Esophagus mucosa (tissue), 1 donor: ENCODE results near the gene D2HGDH. TPM values are rescaled to one million over a fixed set of nuclear protein-coding genes. Genes with fewer than 3 reads are reported as not detected.
"Not testable (repeated sequence)": the region's sequence is repeated elsewhere in the genome, so short reads cannot be mapped to it uniquely, and the experiment has no call there.

Experiments used
- ATAC-seq: fragments of 200-7000 bp; cut with Tn5 transposase; one replicate; pipeline ENCODE4 v1.9.1; 2020
- total RNA-seq: library from RNA; stranded (reverse); gene quantifications from one replicate; pipeline ENCODE4 v1.2.4, GENCODE V29; 2023
- donor health status: DM: yes; HTN: yes; CAD: no.

The D2HGDH gene
- total RNA-seq, 1 donor from 2014 or later = 20.1 TPM

DNA sequence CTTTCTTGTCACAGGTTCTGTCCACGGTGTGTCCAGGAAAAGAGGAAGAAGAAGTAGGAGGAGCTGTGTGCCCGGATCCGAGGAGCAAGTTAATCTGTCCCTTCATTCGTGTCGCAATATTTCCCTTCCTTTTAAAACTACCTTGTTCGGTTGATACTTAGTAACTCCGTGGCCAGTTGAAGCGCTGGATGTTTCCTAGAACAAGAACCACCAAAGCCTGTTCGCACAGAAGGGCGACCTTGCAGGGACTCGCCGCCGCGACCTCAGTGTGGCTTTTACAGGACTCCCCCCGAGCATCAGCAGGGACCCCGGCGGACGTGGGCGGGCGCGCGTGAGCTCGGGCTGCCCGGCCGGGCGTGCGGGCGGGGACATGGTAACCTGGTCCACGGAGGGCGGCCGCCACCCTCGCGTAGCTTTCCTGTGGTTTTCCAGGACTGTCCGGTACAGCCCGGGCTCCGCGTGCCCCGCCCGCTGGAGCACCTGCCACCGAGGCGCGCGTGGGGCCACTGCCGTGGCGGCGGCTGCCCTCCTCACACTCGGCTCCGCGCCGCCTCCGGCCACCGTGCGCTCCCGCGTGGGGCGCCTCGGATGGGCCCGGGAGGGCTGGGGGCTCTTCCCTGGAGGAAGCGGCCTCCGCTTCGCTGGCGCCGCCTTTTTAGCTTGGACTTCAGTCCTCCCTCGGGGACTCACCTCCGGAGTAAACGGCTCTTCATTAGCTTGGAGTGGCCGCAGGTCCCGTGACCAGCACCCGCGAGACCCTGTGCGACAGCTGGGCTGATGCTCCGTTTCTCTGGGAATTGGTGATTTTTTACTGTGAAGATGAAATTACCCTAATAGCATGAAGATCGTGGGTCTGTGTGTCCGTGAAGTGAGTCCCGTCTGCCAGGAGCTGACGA lies 9.2 kb upstream of the D2HGDH start:
- peak; percentile 4 for ATAC-seq

DNA sequence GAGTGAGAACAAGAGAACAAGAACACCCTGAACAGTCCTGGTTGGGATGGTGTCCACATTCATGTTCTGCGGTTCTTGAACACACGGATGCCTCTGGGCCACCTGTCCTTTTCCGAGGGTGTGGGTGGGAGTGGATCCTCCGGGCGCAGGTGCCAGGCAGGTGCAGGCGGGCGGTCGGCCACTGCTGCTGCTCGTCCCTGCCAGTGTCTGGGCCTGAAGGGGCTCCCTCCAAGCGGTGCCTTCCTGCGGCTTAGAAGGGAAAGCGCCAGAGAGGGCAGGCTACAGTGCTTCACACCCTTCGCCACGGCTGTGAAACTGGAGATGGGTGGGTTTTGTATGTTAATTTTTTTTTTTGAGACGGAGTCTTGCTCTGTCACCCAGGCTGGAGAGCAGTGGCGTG lies 8.0 kb upstream of the D2HGDH start:
- ATAC-seq = no peak

GRCh38 chr2:241728000-241728399 lies 6.4 kb upstream of the D2HGDH start:
- no peak for ATAC-seq

- peak; percentile 4 for ATAC-seq
Observed at GRCh38 chr2:241728627-241729026, 5.8 kb upstream of the D2HGDH start.

DNA sequence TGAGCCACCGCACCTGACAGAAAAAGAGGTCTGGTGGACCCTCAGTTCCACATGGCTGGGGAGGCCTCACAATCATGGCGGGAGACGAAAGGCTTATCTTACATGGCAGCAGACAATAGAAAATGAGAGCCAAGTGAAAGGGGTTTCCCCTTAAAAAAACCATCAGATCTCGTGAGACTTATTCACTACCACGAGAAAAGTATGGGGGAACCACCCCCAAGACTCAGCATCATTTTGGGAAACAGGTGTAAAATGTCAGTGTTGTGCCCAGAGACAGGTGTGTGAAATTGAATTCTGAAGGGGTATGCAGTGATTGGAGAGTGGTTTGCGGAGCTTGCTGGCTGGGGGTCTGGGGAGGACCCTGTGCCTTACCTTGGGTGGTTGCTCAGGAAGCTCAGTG lies 4.6 kb upstream of the D2HGDH start:
- ATAC-seq = no peak

DNA sequence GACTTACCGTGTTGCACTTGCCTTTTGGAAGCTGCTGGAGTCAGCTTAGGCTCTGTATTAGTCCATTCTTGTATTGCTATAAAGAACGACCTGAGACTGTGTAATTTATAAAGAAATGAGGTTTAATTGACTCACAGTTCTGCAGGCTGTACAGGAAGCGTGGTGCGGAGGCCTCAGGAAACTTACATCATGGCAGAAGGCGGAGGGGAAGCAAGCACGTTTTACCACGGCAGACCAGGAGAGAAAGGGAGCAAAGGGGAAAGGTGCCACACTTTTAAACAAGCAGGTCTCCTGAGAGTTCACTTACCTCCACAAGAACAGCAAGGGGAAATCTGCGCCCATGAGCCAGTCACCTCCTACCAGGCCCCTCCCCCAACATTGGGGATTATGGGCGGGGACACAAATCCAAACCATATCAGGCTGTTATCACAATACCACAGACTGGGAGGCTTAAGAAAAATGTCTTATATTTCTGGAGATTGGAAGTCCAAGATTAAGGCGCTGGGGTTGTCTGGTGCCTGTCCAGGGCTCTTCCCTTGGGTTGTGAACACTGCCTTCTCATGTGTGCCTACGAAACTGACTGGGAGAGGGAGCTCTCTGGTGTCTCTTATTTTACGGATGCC lies 3.6 kb upstream of the D2HGDH start:
- ATAC-seq = no peak

GRCh38 chr2:241732513-241733186 lies 1.8 kb upstream of the D2HGDH start:
- ATAC-seq = not testable (repeated sequence)

DNA sequence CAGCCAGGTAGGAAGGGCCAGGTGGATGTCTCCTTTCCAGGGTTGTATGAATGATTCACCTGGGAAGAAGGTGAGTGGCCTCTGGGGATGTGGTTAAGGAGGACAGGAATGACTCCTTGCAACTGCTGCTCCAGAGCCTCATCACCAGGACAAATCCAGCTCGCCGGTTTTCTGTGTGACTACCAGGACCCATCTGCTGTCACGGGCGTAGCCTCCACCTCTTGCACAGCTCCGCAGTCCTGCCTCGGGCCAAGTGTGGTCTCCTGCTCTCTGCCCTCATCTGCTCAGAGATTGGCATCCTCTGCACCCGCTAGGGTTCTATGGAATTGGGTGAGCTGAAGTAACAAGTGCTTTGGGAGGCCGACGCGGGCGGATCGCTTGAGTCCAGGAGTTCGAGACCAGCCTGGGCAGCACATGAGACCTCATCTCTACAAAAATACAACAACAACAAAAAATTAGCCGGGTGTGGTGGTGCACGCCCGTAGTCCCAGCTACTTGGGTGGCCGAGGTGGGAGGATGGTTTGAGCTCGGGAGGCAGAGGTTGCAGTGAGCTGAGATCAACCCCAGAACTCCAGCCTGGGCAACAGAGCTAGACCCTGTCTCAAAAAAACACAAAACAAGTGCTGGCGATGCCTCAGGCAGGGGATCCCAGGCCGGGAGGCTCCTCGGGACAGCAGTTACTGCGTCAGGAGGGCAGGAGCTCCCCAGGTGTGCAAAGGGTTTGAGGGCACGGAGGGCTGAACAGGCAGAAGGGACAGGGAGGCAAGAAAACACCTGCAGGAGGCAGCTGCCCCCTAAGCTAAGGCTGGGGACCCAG lies 831 bp upstream of the D2HGDH start:
- no peak for ATAC-seq

DNA sequence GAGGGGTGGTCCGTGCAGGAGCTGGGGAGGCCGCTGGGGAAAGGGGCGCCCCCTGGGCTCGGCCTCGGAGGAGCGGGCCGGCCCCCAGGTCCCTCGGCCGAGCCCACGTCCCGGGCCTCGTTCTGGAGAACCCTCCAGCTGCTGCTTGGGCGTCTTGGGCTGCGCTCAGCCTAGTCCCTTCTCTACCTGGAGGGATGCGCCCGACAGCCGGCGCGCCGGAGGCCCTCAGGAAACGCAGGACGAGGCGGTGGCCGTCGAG lies 293 bp upstream of the D2HGDH start:
- ATAC-seq = no peak

DNA sequence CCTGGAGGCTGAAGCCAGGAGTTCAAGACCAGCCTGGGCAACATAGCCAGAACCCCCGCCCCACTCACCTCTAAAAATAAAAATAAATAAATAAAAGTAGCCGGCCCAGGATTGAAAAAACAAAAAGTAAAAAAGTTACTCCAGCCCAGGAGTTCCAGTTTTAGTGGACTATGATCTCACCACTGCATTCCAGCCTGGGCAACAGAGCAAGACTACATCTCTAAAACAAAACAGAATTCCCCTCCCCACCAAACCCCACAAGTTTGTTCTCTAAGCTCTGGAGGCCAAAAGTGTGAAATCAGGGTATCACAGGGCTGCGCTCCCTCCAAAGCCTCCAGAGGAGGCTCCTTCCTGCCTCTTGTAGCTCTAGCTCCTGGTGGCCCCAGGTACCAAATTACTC lies 1.7 kb downstream of the D2HGDH start:
- no peak for ATAC-seq

- no peak for ATAC-seq
Observed at GRCh38 chr2:241738040-241738686, 3.7 kb downstream of the D2HGDH start.

GRCh38 chr2:241739177-241739576 lies 4.7 kb downstream of the D2HGDH start:
- no peak for ATAC-seq

GRCh38 chr2:241739651-241740050 lies 5.2 kb downstream of the D2HGDH start:
- no peak for ATAC-seq

- no peak for ATAC-seq
Observed at GRCh38 chr2:241741016-241741415, 6.6 kb downstream of the D2HGDH start.

DNA sequence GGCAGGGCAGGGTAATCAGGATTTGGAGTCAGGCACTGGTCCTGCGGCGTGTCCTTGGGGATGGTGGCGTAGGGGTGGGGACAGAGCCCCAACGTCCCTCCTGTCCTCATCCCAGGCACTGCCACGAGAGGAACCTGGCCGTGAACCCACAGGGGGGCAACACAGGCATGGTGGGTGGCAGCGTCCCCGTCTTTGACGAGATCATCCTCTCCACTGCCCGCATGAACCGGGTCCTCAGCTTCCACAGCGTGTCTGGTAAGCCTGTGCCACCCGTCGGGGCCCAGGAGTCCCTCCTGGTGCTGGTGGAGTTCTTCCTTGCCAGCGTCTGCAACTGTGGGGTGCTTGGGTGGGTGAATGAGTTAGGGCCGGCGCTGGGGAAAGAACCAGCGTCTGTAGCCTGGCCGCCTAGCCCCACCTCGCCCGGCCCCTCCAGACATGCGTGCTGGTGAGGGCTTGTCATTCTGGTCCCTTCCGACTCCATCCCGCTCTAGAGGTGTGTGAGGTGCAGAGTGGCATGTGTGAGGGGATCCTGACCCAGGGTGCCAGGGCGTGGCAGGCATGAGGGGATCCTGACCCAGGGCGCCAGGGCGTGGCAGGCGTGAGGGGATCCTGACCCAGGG lies 8.0 kb downstream of the D2HGDH start:
- ATAC-seq = no peak

- ATAC-seq = not testable (repeated sequence)
Observed at GRCh38 chr2:241743008-241743407, 8.6 kb downstream of the D2HGDH start.

DNA sequence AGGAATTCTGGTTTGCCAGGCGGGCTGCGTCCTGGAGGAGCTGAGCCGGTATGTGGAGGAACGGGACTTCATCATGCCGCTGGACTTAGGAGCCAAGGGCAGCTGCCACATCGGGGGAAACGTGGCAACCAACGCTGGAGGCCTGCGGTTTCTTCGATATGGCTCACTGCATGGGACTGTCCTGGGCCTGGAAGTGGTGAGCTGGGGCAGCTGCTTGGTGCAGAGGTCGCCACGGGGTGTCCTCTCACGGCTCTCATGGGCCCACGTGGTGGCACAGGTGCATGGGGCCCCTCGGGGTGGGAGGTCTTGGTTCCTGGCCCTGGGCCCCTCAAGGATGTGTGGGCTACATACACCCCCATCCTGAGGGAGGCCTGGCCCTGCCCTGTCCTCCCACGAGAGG lies 9.2 kb downstream of the D2HGDH start:
- ATAC-seq = no peak

GRCh38 chr2:241744028-241744754 lies 9.8 kb downstream of the D2HGDH start:
- peak; percentile 4 for ATAC-seq

DNA sequence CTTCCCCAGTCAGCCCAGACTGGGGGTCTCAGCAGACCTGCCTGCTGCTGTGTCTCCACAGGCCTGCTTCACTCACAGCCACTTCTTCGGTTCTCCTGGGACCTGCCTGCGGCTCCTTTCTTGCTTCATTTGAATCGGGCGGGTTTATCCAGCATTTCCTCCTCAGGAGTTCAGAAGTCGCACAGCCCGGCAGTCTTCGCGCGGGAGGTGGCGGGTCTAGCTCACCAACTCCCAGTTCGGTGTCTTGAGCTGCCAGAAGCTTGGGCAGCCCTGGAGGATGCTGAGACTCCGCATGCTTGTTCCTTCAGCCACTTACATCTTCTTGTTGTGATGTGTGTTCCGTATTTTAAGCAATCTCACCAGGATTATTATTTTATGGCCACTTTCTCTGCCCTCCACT lies 10.8 kb downstream of the D2HGDH start:
- no peak for ATAC-seq

DNA sequence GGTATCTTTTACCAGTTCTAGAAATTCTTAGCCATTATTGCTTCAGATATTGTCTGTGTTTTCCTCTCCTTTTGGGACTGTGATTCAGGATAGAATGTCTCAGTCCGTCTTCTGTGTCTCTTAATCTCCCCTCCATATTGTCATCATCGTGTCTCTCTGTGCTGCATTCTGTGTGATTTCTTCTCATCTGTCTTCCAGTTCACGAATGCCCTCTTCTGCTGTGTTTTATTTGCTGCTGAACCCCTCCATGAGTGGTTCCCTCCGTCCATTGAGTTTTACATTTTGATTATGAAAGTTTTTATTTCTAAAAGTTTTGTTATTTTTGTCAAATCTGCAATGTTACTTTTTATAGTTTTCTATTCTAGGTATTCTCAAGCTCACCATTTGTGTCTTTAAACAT lies 11.7 kb downstream of the D2HGDH start:
- no peak for ATAC-seq
